GM12801 (cell line): ENCODE results near the gene SMPDL3B.

Source experiments
- TF ChIP-seq, protein P1 (sequence below): IDR thresholded peaks from one replicate; pipeline ENCODE4 v1.5.1; 2011; ENCODE audit warnings: control low read depth; ENCODE audit not compliant: insufficient read length; ENCODE audit errors: extremely low read depth

SMPDL3B gene

DNA sequence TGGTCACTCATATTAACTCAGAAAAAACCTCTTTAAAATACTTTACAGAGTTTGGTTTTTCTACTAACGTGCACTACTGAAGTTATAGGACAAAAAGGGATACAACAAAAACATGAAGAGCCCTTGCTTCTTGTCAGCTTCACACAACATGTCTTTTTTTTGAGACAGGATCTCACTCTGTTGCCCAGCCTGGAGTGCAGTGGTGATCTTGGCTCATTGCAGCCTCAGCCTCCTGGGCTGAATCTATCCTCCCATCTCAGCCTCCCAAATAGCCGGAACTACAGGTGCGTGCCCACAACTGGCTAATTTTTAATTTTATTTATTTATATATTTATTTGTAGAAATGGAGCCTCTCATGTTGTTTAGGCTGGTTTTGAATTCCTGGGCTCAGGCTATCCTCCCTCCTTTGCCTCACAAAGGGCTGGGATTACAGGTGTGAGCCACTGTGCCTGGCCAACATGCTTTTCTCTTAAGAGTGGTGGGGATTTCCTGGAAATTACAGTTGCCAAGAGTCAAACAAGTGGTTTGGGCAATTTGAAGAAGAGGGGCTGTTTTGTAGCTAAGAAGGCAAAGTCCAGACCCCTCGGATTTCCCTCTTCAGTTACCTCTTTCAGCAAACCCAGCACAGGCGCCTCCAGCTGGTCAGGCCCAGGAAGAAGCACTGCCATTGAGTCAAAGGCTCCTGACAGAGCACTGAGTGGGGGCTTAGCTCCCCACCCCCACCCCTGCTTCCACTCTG is 6.4 kb upstream of the SMPDL3B start:
- TF ChIP-seq, protein P1, sequence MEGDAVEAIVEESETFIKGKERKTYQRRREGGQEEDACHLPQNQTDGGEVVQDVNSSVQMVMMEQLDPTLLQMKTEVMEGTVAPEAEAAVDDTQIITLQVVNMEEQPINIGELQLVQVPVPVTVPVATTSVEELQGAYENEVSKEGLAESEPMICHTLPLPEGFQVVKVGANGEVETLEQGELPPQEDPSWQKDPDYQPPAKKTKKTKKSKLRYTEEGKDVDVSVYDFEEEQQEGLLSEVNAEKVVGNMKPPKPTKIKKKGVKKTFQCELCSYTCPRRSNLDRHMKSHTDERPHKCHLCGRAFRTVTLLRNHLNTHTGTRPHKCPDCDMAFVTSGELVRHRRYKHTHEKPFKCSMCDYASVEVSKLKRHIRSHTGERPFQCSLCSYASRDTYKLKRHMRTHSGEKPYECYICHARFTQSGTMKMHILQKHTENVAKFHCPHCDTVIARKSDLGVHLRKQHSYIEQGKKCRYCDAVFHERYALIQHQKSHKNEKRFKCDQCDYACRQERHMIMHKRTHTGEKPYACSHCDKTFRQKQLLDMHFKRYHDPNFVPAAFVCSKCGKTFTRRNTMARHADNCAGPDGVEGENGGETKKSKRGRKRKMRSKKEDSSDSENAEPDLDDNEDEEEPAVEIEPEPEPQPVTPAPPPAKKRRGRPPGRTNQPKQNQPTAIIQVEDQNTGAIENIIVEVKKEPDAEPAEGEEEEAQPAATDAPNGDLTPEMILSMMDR: no peak

DNA sequence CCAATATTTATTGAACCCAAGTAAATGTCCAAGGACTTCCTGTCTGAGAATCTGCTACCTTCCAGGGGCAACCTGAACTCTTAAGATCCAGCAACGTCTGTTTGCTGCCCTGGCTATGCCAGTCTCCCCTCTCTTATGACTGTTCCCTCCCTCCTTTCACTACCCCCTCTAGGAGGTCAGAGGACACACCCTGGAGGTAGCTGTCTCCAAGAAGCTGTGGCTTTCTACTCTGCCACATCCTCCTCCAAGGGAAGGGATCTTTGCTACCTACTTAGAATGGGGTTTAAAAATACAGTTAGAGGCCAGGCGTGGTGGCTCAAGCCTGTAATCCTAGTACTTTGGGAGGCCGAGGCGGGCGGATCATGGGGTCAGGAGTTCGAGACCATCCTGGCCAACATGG is 3.6 kb upstream of the SMPDL3B start:
- TF ChIP-seq, protein P1: no peak

DNA sequence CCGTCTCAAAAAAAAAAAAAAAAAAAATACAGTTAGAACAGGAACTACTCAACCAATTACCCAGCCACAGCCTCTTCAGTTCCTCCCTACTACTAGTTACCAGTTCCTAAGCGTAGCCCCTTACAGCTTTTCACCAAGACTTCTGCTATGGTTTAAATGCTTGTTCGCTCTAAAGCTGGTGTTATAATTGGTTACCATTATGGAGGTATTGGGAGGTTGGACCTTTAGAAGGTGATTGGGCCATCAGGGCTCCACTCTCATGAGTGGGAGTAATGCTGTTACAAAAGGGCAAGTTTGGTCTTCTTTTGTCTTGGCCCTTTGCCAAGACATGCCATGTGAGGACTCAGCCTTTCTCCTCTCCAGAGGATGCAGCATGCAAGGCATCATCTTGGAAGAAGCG is 3.0 kb upstream of the SMPDL3B start:
- TF ChIP-seq, protein P1: no peak

DNA sequence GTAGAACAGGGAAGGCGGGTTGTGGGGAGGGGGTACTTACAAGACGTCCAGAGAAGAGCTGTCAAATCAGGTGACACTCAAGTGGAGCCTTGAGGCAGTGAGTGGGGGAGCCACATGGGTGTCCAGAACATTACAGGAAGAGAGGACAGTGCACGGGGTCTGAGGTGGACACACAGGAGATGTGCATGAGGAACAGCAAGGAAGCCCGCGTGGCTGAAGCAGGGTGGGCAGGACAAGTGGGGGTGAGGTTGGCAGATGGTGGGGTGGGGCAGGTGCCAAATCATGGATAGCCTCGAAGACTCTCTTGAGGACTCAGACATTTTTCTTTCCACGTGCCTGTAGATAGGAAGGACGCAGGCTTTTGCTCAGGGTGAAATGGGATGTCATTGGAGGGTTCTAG is 921 bp downstream of the SMPDL3B start:
- TF ChIP-seq, protein P1: no peak

DNA sequence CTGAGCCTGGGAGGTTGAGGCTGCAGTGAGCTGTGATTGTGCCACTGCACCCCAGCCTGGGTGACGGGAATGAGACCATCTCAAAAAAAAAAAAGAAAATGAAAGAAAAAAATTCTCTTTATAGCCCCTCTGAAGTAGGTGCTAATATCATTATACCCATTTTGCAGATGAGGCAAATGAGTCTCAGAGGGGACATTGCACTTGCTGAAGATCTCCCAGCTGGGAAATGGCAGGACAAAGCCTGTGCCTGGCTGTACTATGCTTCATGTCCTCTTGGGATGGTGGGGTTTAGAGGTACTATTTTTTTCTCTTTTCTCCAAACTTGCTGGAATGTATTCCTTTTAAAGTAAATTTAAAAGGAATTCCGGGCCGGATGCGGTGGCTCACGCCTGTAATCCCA is 1.6 kb downstream of the SMPDL3B start:
- TF ChIP-seq, protein P1: no peak

DNA sequence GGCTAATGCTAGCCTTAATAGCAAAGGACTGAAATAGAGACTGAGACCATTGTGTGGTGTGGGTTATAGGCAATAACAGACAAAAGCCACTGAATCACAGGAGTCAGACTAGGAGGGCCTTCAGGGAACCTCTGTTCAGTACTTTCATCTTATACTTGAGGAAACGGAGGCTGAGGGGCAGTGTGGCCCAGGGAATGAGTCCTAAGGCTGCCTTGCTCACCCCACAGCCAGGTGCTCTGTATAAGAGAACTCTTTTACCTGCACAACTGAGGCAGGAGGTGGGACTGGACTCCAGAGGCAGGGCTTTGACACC is 2.7 kb downstream of the SMPDL3B start:
- TF ChIP-seq, protein P1: no peak

DNA sequence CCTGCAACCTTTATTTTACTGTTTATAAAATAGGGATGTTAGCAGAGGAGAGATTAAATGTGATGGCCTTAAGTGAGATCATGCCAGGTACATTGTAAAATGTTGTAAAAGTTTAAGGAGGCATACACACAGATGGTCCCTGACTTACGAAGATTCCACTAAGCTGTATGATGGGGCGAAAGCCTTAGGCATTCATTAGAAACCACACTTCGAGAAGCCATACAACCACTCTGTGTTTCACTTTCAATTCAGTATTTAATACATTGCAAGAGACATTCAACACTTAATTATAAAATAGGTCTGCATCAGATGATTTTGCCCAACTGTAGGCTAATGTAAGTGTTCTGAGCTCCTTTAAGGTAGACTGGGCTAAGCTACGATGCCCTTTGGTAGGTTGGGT is 3.7 kb downstream of the SMPDL3B start:
- TF ChIP-seq, protein P1: no peak
